Measurements from ENCODE around the gene TBX1. TPM values are rescaled to one million over a fixed set of nuclear protein-coding genes. Genes with fewer than 3 reads are reported as not detected.

The TBX1 gene
- total and polyA plus RNA-seq, 2 of the 8 experiments (the other 6 are each of a cell fraction or from before 2014, with no cell fraction given) = 0.28 TPM; not detected in 1

DNA sequence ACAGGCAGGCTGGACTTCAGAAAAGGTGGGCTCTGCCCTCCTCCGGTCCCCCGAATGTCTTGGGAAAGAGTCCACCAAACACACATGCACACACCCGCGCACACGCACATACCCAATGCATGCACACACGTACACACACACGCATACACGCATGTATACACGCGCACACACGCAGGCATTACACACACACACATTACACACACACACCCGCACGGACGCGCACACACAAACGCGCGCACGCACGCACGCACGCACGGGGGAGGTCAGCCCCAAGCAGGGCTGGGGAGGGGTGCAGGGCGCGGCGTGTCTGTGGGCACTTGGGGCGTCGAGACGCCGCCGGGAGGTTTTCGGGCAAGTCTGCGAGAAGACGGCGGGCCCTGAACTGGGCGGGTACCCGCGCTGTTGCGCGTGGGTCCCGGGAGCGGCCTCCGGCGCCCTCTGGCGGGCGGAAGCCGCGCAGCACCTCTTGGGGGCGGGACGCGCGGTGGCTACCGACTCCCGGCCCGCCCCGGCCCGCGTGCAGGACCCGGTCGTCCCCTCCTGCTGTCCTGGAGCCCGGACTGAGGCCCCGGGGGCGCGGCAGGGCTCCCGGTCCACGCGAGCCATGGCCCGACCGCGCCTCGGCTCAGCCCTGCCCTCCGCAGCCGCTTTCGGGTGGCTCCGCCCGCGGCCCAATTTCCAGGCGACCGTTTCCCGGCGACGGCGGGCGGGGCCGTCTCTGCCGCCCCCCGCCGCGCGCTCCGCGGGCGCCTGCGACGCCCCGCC is 42.7 kb upstream of the TBX1 start (continued):
- TF ChIP-seq, protein P1, sequence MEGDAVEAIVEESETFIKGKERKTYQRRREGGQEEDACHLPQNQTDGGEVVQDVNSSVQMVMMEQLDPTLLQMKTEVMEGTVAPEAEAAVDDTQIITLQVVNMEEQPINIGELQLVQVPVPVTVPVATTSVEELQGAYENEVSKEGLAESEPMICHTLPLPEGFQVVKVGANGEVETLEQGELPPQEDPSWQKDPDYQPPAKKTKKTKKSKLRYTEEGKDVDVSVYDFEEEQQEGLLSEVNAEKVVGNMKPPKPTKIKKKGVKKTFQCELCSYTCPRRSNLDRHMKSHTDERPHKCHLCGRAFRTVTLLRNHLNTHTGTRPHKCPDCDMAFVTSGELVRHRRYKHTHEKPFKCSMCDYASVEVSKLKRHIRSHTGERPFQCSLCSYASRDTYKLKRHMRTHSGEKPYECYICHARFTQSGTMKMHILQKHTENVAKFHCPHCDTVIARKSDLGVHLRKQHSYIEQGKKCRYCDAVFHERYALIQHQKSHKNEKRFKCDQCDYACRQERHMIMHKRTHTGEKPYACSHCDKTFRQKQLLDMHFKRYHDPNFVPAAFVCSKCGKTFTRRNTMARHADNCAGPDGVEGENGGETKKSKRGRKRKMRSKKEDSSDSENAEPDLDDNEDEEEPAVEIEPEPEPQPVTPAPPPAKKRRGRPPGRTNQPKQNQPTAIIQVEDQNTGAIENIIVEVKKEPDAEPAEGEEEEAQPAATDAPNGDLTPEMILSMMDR (IDR thresholded peaks at IDR 0.05; ENCODE audit: control extremely low read depth in 1 of 3, insufficient read depth in 1 of 3, low read depth in 1 of 3, low read length in 3 of 3) = peak; percentile 76 to 94 (median 78)
- no peak for TF ChIP-seq NRF1 (IDR thresholded peaks at IDR 0.05; ENCODE audit: low read depth, low read length)
- peak; percentile 66 to 84 for TF ChIP-seq RAD21 (IDR thresholded peaks at IDR 0.05 in 1 of 2, conservative IDR thresholded peaks at IDR 0.05 in 1 of 2; ENCODE audit: low read depth in 2 of 2, low read length in 2 of 2)
- TF ChIP-seq POLR2AphosphoS5 (IDR thresholded peaks at IDR 0.05; ENCODE audit: low read depth, low read length) = no peak
